C1 segment of cervical spinal cord (tissue), 14 donors: ENCODE data around the gene SART1.

Experiments used
- DNase-seq, 14 donors: peaks; one replicate each; lab custom pipeline; 2025; lab: John Stamatoyannopoulos, UW

Gene SART1

DNA sequence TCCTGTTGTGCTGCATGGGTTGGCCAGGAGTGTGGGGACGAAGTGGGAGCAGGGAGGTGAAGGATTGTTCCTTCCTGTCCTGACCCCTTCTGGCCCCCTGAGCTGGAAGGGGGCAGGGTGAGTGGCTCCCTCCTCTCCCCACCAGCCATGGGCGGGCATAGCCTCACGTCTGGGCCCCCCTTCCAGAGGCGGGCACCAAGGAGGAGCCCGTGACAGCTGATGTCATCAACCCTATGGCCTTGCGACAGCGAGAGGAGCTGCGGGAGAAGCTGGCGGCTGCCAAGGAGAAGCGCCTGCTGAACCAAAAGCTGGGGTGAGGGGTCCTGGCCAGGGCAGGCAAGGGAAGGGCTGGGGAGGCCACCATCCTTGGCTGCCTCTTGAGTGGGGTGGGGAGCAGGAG is 3.4 kb downstream of the SART1 start:
- DNase-seq: no peak

- DNase-seq: no peak
These were observed 4.6 kb downstream of the SART1 start for GRCh38 chr11:65965986-65966762.

GRCh38 chr11:65967329-65967934 is 5.9 kb downstream of the SART1 start:
- DNase-seq: no peak

DNA sequence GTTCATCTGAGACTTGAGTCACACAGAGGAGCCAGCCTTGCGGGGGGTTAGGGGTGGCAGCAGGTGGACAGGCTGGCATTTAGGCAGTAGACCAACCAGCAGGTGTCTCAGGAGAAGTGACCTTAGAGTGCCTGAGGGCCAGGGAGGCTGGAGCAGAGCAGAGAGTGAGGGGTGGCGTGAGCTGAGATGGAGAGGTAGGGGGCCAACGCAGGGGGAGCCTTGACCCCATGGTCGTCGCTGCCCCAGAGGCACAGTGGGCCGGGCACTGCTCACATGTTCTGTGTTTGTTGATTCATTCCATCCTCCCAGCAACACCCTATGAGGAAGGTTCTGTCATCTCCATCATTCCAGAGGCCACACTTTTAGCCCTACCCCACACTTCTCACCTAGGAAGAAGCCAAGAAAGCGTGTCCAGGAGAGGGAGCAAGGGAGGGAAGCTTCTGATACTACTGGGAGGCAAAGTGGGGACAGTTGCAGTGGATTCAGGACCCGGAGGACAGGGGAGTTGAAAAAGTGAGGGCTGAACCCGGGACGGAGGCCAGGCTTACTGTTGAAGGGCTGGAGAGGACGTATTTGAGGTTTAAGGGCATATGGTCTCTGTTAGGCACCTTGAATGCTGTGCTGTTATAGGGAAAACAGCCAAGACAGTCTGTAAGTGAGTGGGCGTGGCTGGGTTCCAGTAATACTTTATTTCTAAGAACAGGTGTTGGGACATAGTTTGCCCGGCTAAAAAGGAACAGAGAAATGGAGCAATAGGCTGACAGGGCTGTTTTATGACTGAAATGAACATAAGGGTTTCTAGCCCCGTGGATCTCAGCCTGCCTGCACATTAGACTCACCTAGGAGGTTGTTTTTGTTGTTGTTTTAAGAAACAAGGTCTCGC is 7.3 kb downstream of the SART1 start:
- no peak for DNase-seq

DNA sequence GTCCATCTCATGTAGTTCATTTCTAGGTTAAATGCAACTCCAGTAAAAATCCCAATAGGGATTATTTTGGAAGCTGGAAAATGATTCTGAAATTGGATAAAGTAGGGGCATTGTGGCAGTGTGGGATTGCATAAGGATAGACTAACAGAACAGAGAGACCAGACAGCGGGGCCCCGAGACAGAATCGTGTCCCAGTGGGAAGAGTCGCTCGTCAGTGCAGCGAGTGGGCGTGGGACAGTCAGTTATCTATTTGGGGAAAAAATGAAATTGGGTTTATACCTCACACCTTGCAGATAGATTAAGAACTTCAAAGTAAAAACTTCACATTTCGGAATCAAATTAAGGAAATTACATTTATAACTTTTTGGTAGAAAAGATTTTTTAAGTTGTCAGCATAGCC is 10.6 kb downstream of the SART1 start:
- DNase-seq: no peak

DNA sequence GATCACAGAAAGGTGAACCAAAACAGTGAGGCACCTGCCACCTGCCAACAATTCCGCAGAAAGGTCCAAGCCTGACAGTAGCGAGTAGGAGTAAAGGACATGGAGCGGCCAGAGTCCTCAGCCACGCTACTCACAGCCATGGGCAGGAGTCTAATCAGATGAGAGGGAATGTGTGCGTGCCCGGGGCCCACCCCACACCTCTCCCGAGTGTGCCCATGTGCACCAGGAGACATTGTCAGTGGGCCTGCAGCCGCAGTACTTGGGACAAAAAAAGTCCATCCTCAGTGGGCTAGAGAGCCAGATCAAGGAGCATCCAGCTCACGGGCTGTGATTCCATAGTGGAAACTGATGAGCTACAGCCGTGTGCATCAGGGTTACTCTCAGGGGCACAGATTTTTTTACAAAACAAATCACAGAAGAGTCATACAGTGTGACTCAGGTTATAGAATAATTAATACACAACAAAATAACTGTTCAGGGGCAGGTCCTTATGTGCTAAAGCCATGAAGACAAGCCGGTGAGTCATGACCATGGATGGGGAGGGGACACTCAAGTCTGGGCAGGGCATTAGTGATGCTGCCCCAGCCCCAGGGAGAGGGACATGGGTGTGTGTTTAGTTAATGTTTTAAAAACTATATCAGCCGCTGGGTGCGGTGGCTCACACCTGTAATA is 12.0 kb downstream of the SART1 start:
- DNase-seq: no peak

DNA sequence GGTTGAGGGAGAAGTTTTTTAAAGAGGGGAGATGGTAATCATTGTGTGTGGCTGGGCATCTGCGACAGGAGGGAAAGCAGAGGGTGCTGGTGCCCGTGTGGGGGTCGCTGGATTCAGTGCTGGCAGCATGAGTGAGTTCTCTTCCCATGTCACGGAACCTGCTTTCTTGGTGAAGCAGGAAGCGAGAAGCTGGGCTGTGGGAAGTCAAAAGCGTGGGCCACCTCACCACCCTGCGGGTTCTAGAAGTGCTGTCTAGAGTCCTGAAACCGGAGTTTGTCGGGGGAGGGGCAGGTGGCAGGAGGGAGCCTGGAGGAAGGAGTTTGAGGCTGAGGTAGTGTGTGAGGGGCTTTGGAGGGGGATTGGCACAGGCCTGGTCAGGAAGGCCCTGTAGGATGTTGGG is 14.2 kb downstream of the SART1 start:
- DNase-seq: no peak

DNA sequence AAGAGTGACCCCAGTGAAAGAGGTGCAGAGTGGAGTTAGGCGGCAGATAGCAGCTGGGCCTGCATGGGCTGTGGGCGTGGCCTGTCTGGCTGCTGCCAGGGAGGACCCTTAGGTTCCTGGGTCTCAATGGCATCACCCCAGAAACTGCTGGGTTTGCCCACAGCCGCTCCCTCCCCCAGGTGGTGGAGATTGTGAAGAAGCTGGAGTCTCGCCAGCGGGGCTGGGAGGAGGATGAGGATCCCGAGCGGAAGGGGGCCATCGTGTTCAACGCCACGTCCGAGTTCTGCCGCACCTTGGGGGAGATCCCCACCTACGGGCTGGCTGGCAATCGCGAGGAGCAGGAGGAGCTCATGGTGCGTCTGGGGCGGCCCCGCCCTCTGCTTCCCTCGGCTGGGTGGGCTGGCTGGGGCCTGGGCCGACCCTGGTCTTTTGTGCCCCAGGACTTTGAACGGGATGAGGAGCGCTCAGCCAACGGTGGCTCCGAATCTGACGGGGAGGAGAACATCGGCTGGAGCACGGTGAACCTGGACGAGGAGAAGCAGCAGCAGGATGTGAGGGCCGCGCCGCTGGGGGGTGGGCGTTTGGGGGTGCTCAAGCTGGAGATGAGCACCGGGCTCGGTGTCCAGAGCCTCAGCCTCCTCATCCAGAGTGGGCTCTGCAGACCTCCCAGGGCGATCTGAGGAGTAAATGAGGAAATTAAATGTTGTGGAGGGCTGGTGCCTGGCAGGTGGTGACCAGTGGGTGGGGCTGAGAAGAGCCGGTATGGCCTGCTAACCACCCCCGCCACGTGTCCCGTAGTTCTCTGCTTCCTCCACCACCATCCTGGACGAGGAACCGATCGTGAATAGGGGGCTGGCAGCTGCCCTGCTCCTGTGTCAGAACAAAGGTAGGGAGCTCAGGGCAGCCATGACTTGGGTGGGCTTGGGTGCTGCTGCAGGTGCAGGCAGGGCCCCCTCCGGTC is 15.0 kb downstream of the SART1 start:
- no peak for DNase-seq

GRCh38 chr11:65977621-65978390 is 16.3 kb downstream of the SART1 start:
- DNase-seq: no peak

- DNase-seq: no peak
These were observed 17.1 kb downstream of the SART1 start for GRCh38 chr11:65978391-65979238.

DNA sequence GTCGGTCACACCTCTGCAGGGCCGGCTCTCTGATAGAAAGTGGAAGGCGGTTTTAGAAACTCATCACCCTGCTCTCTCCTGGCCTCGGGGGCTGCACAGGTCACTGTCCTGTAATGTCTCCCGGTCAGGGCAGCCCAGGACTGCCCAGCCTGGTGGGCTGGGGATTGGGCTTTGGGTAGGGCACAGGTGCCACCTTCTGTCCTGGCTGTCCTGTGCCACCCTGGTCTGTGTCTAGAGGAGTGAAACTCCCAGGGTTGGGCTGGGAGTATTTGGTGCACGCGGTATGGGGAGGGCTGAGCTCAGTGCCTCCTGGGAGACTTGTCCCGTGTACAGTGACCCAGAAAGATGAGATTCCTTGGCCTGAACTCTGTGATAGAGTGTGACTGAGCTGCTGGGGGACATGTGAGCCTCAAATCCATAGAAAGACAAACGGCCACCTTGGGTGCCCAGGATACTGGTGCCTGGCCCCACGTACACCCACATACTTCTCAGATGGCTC is 17.8 kb downstream of the SART1 start:
- DNase-seq: no peak

DNA sequence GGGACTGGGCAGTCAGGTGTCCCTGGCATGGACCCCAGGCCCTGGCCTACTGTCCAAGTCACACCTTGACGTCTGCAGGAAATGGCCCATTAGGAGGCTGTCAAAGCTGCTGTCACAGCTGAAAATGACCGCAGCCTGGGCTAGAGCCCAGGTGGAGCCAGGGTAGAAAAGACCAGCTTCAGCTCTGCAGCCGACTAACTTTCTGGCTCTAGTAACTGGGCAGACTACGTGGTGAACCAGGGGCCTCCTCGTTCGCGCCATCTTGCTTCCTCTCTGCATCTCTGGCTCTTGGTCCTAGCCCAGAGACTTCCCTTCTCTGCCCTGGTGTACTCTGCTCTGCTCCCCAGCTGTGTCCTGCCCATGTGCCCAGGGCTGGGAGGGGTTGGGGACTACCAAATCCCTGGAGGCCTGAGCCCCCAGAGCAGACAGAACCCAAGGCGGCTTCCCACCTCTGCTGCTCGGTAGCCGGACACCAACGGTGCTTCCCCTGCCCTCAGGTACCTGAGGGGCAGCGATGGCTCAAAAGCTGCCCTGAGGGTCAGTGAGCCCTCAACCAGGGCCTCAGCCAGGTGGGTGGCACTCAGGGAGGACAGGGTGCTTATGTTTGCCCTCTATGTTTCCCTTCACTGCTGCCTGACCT is 19.7 kb downstream of the SART1 start:
- peak in 1 of 14 donors; percentile 17 for DNase-seq

DNA sequence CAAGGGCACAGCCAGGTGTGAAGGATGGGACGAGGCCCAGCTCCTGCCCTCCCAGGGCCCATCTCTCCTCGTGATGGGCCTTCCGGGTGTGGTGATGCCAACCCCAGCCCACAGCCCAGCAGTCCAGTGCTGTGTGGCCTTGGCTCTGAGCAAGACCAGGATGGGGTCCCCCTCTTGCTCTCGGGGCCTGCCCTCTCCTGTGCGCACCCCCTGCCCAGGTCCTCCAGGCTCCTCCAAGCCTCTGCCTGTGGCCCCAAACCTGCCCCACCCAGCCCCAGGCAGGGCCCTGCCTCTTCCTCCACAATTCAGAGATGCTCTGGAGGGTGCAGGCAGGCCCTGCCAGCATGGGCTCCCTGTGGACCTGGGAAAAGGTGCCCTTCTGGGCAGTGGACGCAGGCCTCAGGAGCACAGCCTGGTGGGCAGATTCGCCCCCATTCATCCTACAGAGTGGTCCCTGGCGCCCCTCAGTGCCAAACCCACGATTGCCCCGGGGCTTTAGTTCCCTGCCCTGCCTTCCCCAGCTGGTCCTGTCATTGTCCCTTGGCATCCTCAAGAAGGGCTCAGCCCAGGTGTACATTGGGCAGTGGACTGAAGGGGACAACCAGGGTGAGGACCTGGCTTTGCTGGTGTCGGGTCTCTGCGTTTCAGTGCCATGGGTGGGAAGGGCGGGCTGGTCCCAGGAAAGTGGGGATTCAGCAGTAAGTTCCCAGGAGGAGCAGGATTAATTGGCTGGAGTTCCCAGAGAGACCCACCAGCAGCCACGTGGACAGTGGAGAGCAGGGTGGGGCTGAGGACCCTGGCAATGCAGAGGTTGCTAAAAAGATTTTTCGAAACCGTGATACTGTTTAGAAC is 20.7 kb downstream of the SART1 start:
- no peak for DNase-seq

DNA sequence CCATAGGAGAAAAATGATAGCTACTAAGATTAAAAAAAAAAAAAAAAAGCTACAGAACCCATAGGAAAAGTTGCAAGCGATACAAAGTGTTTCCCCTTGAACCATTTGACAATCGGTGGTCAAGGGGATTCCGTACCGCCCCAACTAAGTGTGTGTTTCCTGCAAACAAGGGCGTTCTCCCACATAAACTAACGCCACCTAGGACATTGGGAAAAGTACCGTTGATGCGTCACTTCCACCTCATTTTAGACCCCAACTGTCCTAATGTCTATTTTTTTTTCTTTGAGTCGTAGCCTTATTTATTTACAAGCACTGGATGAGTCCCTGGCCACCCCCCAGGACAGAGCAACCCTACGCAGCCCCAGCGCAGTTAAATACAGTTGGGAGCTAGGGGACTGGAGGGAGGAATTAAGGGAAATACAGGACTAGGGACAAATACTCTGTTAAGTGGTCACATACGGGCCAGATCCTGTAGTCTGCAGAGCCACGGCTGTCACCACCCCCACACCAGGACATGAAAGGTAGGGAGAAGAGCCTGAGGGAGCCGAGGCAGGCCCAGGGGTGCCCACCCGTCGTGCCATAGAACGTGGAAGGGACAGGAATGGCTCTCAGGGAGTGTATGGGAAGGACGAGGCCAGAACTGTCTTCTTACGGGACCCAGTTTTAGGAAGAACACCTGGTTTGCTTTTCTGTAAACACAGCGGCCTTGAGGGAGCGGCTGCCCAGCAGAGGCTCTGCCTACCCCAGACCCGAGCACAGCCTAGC is 21.5 kb downstream of the SART1 start:
- no peak for DNase-seq

GRCh38 chr11:65983589-65983987 is 22.1 kb downstream of the SART1 start:
- DNase-seq: no peak

DNA sequence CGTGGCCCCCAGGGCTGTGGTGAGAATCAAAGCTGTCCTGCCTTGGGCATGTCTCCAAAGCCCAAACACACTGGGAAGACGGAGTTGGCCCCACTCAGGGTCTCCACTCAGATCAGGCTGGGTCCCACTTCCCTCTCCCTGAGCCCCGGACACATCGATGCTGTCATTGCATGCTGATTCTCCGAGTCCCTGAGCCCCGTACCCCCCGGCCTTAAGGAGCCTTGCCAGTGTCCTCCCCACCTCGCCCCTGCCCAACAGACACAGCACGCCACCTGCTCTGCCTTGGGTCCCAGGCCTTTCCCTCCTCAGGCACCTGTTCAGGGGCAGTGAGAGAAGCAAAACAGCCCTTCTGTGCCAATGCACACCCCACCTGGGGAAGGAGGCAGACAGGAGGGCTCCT is 25.8 kb downstream of the SART1 start:
- DNase-seq: no peak
